HG03066 (cell line): ENCODE results near the gene TMEM53.

Source experiments
- ATAC-seq: cut with Tn5 transposase; IDR thresholded peaks from one replicate; pipeline ENCODE4 v1.9.1; 2021; ENCODE audit warnings: low read depth; ENCODE audit not compliant: unreplicated experiment

The TMEM53 gene

GRCh38 chr1:44649788-44650158 lies 24.5 kb downstream of the TMEM53 start:
- ATAC-seq = no peak

GRCh38 chr1:44648529-44649250 lies 25.6 kb downstream of the TMEM53 start:
- ATAC-seq = no peak

- no peak for ATAC-seq
These were observed 26.4 kb downstream of the TMEM53 start for GRCh38 chr1:44647896-44648295.

- no peak for ATAC-seq
These were observed 27.8 kb downstream of the TMEM53 start for GRCh38 chr1:44646261-44647110.

- ATAC-seq = no peak
These were observed 28.6 kb downstream of the TMEM53 start for GRCh38 chr1:44645476-44646244.

- no peak for ATAC-seq
These were observed 29.5 kb downstream of the TMEM53 start for GRCh38 chr1:44644806-44645205.

GRCh38 chr1:44643721-44644334 lies 30.5 kb downstream of the TMEM53 start:
- no peak for ATAC-seq

GRCh38 chr1:44642925-44643324 lies 31.4 kb downstream of the TMEM53 start:
- no peak for ATAC-seq

- ATAC-seq = no peak
These were observed 32.0 kb downstream of the TMEM53 start for GRCh38 chr1:44642255-44642654.

- ATAC-seq = no peak
These were observed 32.9 kb downstream of the TMEM53 start for GRCh38 chr1:44641126-44642102.

GRCh38 chr1:44640200-44640853 lies 34.0 kb downstream of the TMEM53 start:
- no peak for ATAC-seq

- ATAC-seq = no peak
These were observed 36.4 kb downstream of the TMEM53 start for GRCh38 chr1:44637702-44638411.

- ATAC-seq = no peak
These were observed 37.3 kb downstream of the TMEM53 start for GRCh38 chr1:44636688-44637598.

GRCh38 chr1:44636083-44636687 lies 38.1 kb downstream of the TMEM53 start:
- no peak for ATAC-seq

- no peak for ATAC-seq
These were observed 38.8 kb downstream of the TMEM53 start for GRCh38 chr1:44635439-44635838.

- ATAC-seq = no peak
These were observed 39.6 kb downstream of the TMEM53 start for GRCh38 chr1:44634606-44635189.

GRCh38 chr1:44632598-44632997 lies 41.7 kb downstream of the TMEM53 start:
- no peak for ATAC-seq
